HG02588 (cell line): Measurements from ENCODE around the gene IGF2BP1.
"Not testable (repeated sequence)": the region's sequence is repeated elsewhere in the genome, so short reads cannot be mapped to it uniquely, and the experiment has no call there.

Experiments used
- ATAC-seq: cut with Tn5 transposase; IDR thresholded peaks from one replicate; pipeline ENCODE4 v1.9.1; 2021; ENCODE audit warnings: mild to moderate bottlenecking, moderate library complexity; ENCODE audit not compliant: unreplicated experiment

Gene IGF2BP1

DNA sequence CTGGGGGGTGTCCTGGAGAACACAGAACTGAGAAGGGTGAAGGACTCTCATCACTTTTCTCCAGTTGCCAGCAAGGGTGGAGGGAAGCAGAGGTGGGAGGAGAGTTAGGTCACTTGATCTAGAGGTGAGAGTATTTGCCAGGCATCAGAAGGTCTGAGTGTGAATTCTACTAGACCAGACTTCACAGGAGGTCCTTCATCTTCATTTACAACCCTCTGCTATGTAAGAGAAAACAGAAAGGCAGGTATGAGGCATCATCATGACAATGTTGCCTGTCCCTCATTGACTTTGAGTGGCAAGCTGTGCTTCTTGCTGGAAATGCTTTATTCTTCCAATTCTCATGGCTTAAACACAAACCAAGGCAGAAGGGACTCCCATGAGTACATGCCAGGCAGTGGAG is 89.5 kb downstream of the IGF2BP1 start:
- no peak for ATAC-seq

DNA sequence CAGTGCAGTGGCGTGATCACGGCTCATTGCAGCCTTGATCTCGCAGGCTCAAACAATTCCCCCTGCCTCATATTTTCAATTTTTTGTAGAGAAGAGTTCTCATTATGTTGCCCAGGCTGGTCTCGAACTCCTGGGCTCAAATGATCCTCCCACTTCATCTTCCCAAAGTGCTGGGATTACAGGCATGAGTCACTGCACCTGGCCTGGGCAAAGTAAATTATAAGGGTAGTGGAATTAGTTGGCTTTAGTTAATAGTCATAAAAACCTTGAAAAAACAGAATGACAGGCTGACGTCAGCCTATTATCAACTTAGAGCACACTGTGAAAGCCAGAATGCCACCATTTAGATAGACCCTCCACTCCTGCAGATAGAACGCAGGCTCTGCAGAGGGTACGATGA is 91.9 kb downstream of the IGF2BP1 start:
- no peak for ATAC-seq

DNA sequence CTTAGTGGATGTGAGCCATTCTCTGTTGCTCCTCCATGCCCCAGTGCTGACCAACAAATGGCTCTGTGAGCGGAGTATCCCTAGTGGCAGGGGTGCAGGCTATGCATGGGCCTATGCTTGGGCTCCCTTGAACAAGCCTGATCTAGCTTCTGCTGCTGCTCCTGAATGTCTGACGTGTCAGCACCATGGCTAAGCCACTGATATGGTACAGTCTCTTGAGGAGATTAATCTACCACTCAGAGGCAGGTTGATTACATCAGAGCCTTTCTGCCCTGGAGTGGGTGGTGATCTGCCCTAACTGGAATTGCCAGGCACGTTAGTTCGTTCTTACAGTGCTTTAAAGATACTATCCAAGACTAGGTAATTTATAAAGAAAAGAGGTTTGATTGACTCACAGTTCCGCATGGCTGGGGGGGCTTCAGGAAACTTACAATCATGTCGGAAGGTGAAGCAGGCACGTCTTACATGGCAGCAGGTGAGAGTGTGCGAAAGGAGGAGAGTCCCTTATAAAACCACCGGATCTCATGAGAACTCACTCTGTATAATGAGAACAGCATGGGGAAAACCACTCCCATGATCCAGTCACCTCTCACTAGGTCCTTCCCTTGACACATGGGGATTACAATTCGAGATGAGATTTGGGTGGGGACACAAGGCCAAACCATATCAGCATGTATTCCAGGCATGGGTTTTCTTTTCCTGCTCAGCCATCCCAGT is 93.9 kb downstream of the IGF2BP1 start:
- no peak for ATAC-seq

DNA sequence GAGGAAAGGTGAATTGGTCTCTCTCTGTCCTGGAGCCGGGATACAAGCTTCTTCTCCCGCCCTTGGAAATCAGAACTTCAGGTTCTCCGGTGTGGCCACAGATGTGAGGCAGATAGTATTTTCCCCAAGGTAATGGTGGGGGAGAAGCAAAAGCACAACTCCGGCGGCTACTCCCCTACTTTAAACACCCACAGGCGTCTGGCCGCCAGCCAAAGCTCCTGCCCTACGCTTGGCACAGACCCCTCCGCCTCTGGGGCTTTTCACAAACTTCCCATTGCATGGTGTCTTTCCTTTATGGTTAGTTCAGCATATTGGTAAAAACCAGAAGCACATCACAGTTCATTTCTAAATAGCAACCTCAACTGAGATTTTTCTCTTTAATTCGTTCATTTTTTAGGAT is 95.9 kb downstream of the IGF2BP1 start:
- ATAC-seq: no peak

DNA sequence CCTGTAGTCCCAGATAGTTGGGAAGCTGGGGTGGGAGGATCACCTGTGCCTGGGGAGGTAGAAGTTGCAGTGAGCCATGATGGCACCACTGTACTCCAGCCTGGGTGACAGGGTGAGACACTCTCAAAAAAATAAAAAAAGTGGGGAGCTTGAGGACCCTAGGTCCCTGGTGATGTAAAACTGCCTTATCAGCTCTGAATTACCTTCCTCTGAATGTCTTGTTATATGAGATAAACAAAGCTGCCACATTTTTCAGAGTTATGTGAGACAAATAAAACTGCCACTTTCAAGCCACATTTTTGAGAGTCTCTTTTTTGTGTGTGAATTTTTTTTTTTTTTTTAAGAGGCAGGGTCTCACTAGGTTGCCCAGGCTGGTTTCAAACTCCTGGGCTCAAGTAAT is 103.4 kb downstream of the IGF2BP1 start:
- no peak for ATAC-seq

DNA sequence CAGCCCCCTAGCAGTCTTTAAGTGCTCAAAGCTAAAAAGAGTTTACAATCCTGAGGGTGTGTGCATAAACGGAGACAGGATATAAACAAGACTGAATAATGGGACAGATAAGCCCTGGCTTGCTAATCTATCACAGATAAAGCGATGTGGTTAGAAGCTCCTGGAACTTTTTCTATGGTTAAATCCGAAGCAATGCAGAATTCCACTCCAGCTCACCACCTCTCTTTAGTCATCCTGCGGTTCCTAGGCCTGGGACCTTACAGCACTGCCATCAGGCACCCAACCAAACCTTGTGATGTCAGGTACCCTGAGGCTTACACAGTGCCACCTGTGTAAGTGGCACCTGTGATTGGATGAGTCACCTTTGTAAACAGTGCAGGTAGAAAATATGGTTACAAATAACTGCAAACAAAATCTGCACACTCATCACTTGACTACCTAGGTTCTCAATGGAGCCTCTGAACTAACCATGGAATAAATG is 103.9 kb downstream of the IGF2BP1 start:
- no peak for ATAC-seq

DNA sequence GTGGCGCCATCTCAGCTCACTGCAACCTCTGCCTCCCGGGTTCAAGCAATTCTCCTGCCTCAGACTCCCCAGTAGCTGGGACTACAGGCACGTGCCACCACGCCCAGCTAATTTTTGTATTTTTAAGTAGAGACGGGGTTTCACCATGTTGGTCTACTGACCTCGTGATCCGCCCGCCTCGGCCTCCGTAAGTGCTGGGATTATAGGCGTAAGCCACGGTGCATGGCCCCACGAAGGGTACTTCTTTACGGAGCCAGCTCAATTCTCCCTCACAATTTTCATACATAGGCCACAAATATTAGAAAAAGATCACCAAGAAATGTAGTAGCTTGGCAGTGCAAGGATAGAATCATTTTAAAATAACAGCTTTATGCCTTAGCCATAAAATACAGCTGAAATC is 106.2 kb downstream of the IGF2BP1 start:
- not testable (repeated sequence) for ATAC-seq

DNA sequence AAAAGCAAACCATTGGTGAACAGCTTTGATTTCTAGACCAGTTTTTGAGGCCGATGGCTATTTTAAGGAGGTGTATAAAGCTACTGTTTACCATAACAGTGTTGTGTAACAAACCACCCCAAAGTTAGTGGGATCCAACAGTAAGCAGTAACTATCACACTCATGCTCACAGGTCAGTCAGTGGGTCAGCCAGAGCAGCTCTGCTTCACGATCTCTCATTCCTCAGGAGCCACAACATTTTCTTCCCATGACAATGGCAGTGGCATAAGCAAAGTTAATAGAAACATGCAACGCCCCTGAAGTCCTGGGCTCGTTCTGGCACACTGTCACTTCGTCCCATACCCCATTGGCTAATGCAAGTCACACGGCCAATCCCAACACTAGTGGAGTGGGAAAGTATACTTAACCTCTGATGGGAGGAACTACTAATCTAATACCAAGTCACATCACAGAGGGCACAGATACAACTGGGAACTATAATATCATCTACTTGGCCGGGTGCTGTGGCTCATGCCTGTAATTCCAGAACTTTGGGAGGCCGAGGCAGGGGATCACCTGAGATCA is 107.4 kb downstream of the IGF2BP1 start:
- no peak for ATAC-seq
